DLD1 (cell line): Measurements from ENCODE around the gene DTWD2.
"Not testable (repeated sequence)": the region's sequence is repeated elsewhere in the genome, so short reads cannot be mapped to it uniquely, and the experiment has no call there.

ENCODE experiments used
- in situ Hi-C: cut with HindIII; loops from 2 replicates; pipeline ENCODE4 v1.10.0; 2017; ENCODE audit warnings: low sequenced_read_pairs

The DTWD2 gene

GRCh38 chr5:118998861-118999260, 10.5 kb upstream of the DTWD2 start:
- in situ Hi-C loops = not testable (repeated sequence)

GRCh38 chr5:118996098-118996497, 7.8 kb upstream of the DTWD2 start:
- in situ Hi-C loops = no loop called here

- in situ Hi-C loops = no loop called here
Measured at GRCh38 chr5:118994595-118994994, 6.2 kb upstream of the DTWD2 start.

GRCh38 chr5:118993118-118993517, 4.8 kb upstream of the DTWD2 start:
- in situ Hi-C loops = not testable (repeated sequence)

- in situ Hi-C loops = not testable (repeated sequence)
Measured at GRCh38 chr5:118992055-118992454, 3.7 kb upstream of the DTWD2 start.

- in situ Hi-C loops = no loop called here
Measured at GRCh38 chr5:118990582-118990981, 2.2 kb upstream of the DTWD2 start.

GRCh38 chr5:118989816-118990215, 1.5 kb upstream of the DTWD2 start:
- in situ Hi-C loops = no loop called here

- in situ Hi-C loops = no loop called here
Measured at GRCh38 chr5:118988866-118989180, 476 bp upstream of the DTWD2 start.

GRCh38 chr5:118984602-118985001, 3.7 kb downstream of the DTWD2 start:
- in situ Hi-C loops = no loop called here

GRCh38 chr5:118981783-118982182, 6.6 kb downstream of the DTWD2 start:
- in situ Hi-C loops = no loop called here

GRCh38 chr5:118980438-118980837, 7.9 kb downstream of the DTWD2 start:
- in situ Hi-C loops = no loop called here

GRCh38 chr5:118980017-118980416, 8.3 kb downstream of the DTWD2 start:
- in situ Hi-C loops = no loop called here

GRCh38 chr5:118973779-118974445, 14.4 kb downstream of the DTWD2 start:
- in situ Hi-C loops = not testable (repeated sequence)

- in situ Hi-C loops = no loop called here
Measured at GRCh38 chr5:118968925-118969375, 19.4 kb downstream of the DTWD2 start.

- in situ Hi-C loops = no loop called here
Measured at GRCh38 chr5:118968406-118968911, 19.9 kb downstream of the DTWD2 start.

- in situ Hi-C loops = no loop called here
Measured at GRCh38 chr5:118967059-118967508, 21.3 kb downstream of the DTWD2 start.

GRCh38 chr5:118965890-118966289, 22.5 kb downstream of the DTWD2 start:
- in situ Hi-C loops = no loop called here

- in situ Hi-C loops = not testable (repeated sequence)
Measured at GRCh38 chr5:118964970-118965369, 23.4 kb downstream of the DTWD2 start.

GRCh38 chr5:118964388-118964787, 24.0 kb downstream of the DTWD2 start:
- in situ Hi-C loops = not testable (repeated sequence)

GRCh38 chr5:118963169-118963568, 25.2 kb downstream of the DTWD2 start:
- in situ Hi-C loops = no loop called here

GRCh38 chr5:118960557-118960956, 27.8 kb downstream of the DTWD2 start:
- in situ Hi-C loops = no loop called here

- in situ Hi-C loops = no loop called here
Measured at GRCh38 chr5:118956727-118957126, 31.6 kb downstream of the DTWD2 start.

- in situ Hi-C loops = no loop called here
Measured at GRCh38 chr5:118953652-118954005, 34.7 kb downstream of the DTWD2 start.
